CD14-positive monocyte (primary cell): Measurements from ENCODE around the gene PIM1. TPM values are rescaled to one million over a fixed set of nuclear protein-coding genes. Genes with fewer than 3 reads are reported as not detected.
"Not testable (repeated sequence)": the region's sequence is repeated elsewhere in the genome, so short reads cannot be mapped to it uniquely, and the experiment has no call there.

ENCODE experiments used
- DNase-seq, 3 donors: peaks; one replicate each; pipeline ENCODE4 v3.0.0-alpha.2; 2011 to 2022
- H2AFZ ChIP-seq: 2 replicates; pipeline ENCODE4 v1.6.0; 2012; ENCODE audit warnings: mild to moderate bottlenecking, low read depth, low read length, inconsistent platforms; ENCODE audit not compliant: insufficient read depth, poor library complexity, severe bottlenecking
- H3K27ac ChIP-seq, 2 donors: 1 replicate in 1 of 2; 2 replicates in 1 of 2; pipeline ENCODE4 v1.5.1; 2012 to 2013; ENCODE audit warnings: low read length in 2 of 2, control low read depth in 1 of 2, inconsistent platforms in 1 of 2, low read depth in 1 of 2, mild to moderate bottlenecking in 1 of 2
- H3K27me3 ChIP-seq, 2 donors: one replicate each; pipeline versions ENCODE4 v1.6.0 to v1.6.1; 2011 to 2013; ENCODE audit warnings: low read length in 2 of 2; ENCODE audit not compliant: control insufficient read depth in 2 of 2, insufficient read depth in 2 of 2
- H3K36me3 ChIP-seq, 2 donors: replicated peaks in 1 of 2; 1 replicate in 1 of 2; 2 replicates in 1 of 2; pipeline versions ENCODE4 v1.5.1 to v1.6.1; 2012 to 2013; ENCODE audit warnings: low read length in 2 of 2, control low read depth in 1 of 2, inconsistent platforms in 1 of 2, mild to moderate bottlenecking in 1 of 2; ENCODE audit not compliant: insufficient read depth in 2 of 2, control insufficient read depth in 1 of 2
- H3K4me1 ChIP-seq, 2 donors: 1 replicate in 1 of 2; 2 replicates in 1 of 2; pipeline versions ENCODE4 v1.5.1 to v1.6.1; 2012 to 2013; ENCODE audit warnings: low read length in 2 of 2, control low read depth in 1 of 2, inconsistent platforms in 1 of 2, mild to moderate bottlenecking in 1 of 2, moderate library complexity in 1 of 2; ENCODE audit not compliant: insufficient read depth in 2 of 2, control insufficient read depth in 1 of 2
- H3K4me2 ChIP-seq: replicated peaks from 2 replicates; pipeline ENCODE3; 2012; ENCODE audit warnings: low read length, moderate library complexity, mild to moderate bottlenecking; ENCODE audit not compliant: poor library complexity, severe bottlenecking; ENCODE audit errors: extremely low read depth
- H3K4me3 ChIP-seq, 3 experiments: fragments of 200-600 bp in 1 of 3; sonication (generic) in 1 of 3; replicated peaks in 1 of 3; 1 replicate in 2 of 3; 2 replicates in 1 of 3; pipeline ENCODE4 v1.5.1; 2011 to 2013; ENCODE audit warnings: low read length in 3 of 3, mild to moderate bottlenecking in 3 of 3, control low read depth in 2 of 3, low read depth in 2 of 3, inconsistent platforms in 1 of 3, moderate library complexity in 1 of 3
- H3K79me2 ChIP-seq: 2 replicates; pipeline ENCODE4 v1.6.0; 2012; ENCODE audit warnings: mild to moderate bottlenecking, control low read depth, inconsistent platforms, low read length, moderate library complexity; ENCODE audit not compliant: insufficient read depth
- H3K9ac ChIP-seq: 2 replicates; pipeline ENCODE4 v1.6.0; 2017; ENCODE audit warnings: low read length, mild to moderate bottlenecking; ENCODE audit not compliant: insufficient read depth, poor library complexity, severe bottlenecking
- H3K9me3 ChIP-seq, 2 donors: replicated peaks in 1 of 2; 1 replicate in 1 of 2; 2 replicates in 1 of 2; pipeline versions ENCODE4 v1.5.1 to v1.6.1; 2012 to 2013; ENCODE audit warnings: low read length in 2 of 2, control low read depth in 1 of 2; ENCODE audit not compliant: control insufficient read depth in 1 of 2, insufficient read depth in 1 of 2
- H4K20me1 ChIP-seq: 2 replicates; pipeline ENCODE4 v1.6.0; 2012; ENCODE audit warnings: mild to moderate bottlenecking, low read length, control low read depth, moderate library complexity; ENCODE audit not compliant: insufficient read depth
- H3K27ac Mint-ChIP-seq, 7 donors: one replicate each; pipeline ENCODE4 v1.8.0; 2020; ENCODE audit warnings: mild to moderate bottlenecking in 7 of 7, mixed read lengths in 7 of 7, moderate library complexity in 6 of 7, inconsistent platforms in 2 of 7
- H3K27me3 Mint-ChIP-seq, 3 donors: one replicate each; pipeline ENCODE4 v1.8.0; 2021 to 2022; ENCODE audit warnings: low read depth in 3 of 3, mild to moderate bottlenecking in 3 of 3, mixed read lengths in 3 of 3, moderate library complexity in 3 of 3, inconsistent platforms in 1 of 3
- H3K36me3 Mint-ChIP-seq, 2 donors: one replicate each; pipeline ENCODE4 v1.8.0; 2020; ENCODE audit warnings: mixed read lengths in 2 of 2, inconsistent platforms in 1 of 2, mild to moderate bottlenecking in 1 of 2
- H3K4me1 Mint-ChIP-seq: one replicate; pipeline ENCODE4 v1.8.0; 2020; ENCODE audit warnings: mild to moderate bottlenecking, mixed read lengths
- H3K4me3 Mint-ChIP-seq, 2 donors: one replicate each; pipeline ENCODE4 v1.8.0; 2020; ENCODE audit warnings: mild to moderate bottlenecking in 2 of 2, mixed read lengths in 2 of 2, moderate library complexity in 1 of 2
- H3K9me3 Mint-ChIP-seq, 7 donors: one replicate each; pipeline ENCODE4 v1.8.0; 2020 to 2022; ENCODE audit warnings: mixed read lengths in 7 of 7, mild to moderate bottlenecking in 6 of 7, moderate library complexity in 6 of 7, inconsistent platforms in 2 of 7
- WGBS: methylation state at CpG from one replicate; pipeline ENCODE4 v1.1.5; 2013; ENCODE audit warnings: missing lambda C conversion rate; ENCODE audit not compliant: insufficient coverage; 5-methylcytosine and 5-hydroxymethylcytosine counted together
- intact Hi-C, 2 donors: fragments of 100-400 bp; cut with micrococcal nuclease; formaldehyde crosslinking; loops; one replicate each; pipeline versions ENCODE4 v1.15.0 to v1.15.1; 2023
- polyA plus RNA-seq, 3 donors: library from polyadenylated mRNA; depleted of rRNA in 1 of 3; unstranded in 2 of 3; stranded (reverse) in 1 of 3; fragments of 300-500 nt in 2 of 3; fragments of >200 nt in 1 of 3; fragmentation: Illumina TruSeq in 2 of 3; gene quantifications; 1 replicate in 2 of 3; 2 replicates in 1 of 3; pipeline ENCODE4 v1.2.3, GENCODE V29; 2012 to 2021
- TF ChIP-seq, protein P1 (sequence below): fragments of 200-600 bp; IDR thresholded peaks from one replicate; pipeline ENCODE4 v1.8.0; 2022; ENCODE audit warnings: antibody characterized with exemption, mild to moderate bottlenecking

PIM1 gene
- polyA plus RNA-seq, 3 donors = 20.5 to 25.0 (median 24.4) TPM

DNA sequence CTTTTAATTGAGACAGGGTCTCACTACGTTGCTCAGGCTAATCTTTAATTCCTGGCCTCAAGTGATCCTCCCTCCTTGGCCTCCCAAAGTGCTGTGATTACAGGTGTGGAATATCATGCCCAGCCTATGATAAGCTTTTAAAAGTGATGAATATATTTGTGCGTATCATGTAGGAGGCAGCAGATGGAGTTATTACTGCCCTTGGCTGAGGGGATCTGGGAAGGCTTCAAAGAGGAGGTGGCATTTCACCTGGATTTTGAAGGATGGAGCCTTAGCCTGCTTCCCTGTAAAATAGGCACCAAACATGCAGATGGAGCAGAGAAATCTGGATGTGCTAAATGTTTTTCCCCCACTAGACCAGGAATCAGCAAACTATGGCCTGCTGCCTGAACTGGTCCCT, 10.1 kb downstream of the PIM1 start:
- H3K9me3 ChIP-seq = no peaks in the 10 kb centered on the region
- H3K36me3 Mint-ChIP-seq = peaks cover 7 to 8% of the 10 kb centered on the region in 2 donors
- H3K4me1 Mint-ChIP-seq = peaks cover 54% of the 10 kb centered on the region
- no peak for DNase-seq
- H3K27me3 ChIP-seq = no peaks in the 10 kb centered on the region
- intact Hi-C loops = no loop called here
- no peaks in the 10 kb centered on the region for H3K9me3 Mint-ChIP-seq
- peaks cover 10% of the 10 kb centered on the region for H4K20me1 ChIP-seq
- peaks cover 60 to 68% of the 10 kb centered on the region in 2 donors for H3K4me1 ChIP-seq
- WGBS = 100% methylated on average over 1 of the region's 2 CpGs
- H3K79me2 ChIP-seq = peaks cover 2% of the 10 kb centered on the region
- H3K9ac ChIP-seq = no peak overlapping the region
- no peak overlapping the region for H3K4me3 ChIP-seq
- TF ChIP-seq, protein P1, sequence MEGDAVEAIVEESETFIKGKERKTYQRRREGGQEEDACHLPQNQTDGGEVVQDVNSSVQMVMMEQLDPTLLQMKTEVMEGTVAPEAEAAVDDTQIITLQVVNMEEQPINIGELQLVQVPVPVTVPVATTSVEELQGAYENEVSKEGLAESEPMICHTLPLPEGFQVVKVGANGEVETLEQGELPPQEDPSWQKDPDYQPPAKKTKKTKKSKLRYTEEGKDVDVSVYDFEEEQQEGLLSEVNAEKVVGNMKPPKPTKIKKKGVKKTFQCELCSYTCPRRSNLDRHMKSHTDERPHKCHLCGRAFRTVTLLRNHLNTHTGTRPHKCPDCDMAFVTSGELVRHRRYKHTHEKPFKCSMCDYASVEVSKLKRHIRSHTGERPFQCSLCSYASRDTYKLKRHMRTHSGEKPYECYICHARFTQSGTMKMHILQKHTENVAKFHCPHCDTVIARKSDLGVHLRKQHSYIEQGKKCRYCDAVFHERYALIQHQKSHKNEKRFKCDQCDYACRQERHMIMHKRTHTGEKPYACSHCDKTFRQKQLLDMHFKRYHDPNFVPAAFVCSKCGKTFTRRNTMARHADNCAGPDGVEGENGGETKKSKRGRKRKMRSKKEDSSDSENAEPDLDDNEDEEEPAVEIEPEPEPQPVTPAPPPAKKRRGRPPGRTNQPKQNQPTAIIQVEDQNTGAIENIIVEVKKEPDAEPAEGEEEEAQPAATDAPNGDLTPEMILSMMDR = no peak
- peaks cover 5 to 6% of the 10 kb centered on the region in 2 donors for H3K36me3 ChIP-seq
- H2AFZ ChIP-seq = no peak overlapping the region
- H3K27me3 Mint-ChIP-seq = peaks cover 0 to 2% (median 0%) of the 10 kb centered on the region in 3 donors
- H3K27ac ChIP-seq = no peak overlapping the region
- H3K4me2 ChIP-seq = no peak overlapping the region
- no peak overlapping the region for H3K4me3 Mint-ChIP-seq
- peak overlapping the region in 1 of 7 donors; percentile 13 for H3K27ac Mint-ChIP-seq

DNA sequence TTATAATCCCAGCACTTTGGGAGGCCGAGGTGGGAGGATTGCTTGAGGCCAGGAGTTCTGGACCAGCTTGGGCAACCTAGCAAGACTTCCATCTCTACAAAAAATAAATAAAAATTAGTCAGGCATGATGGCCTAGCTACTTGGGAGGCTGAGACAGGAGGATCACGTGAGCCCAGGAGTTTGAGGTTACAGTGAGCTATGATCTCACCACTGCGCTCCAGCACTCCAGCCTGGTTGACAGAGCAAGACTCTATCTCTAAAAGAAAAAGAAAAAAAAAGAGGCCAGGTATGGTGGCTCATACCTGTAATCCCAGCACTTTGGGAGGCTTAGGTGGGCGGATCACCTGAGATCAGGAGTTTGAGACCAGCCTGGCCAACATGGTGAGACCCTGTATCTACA, 10.7 kb downstream of the PIM1 start:
- H3K4me3 ChIP-seq, H3K36me3 ChIP-seq, H3K9me3 ChIP-seq, H4K20me1 ChIP-seq, H3K27ac Mint-ChIP-seq, H3K27me3 ChIP-seq, H3K36me3 Mint-ChIP-seq, H2AFZ ChIP-seq, H3K79me2 ChIP-seq, intact Hi-C loops, H3K9ac ChIP-seq, H3K27me3 Mint-ChIP-seq, H3K9me3 Mint-ChIP-seq, H3K4me2 ChIP-seq, DNase-seq, H3K27ac ChIP-seq, H3K4me3 Mint-ChIP-seq: not testable (repeated sequence)
- peaks cover 60 to 68% of the 10 kb centered on the region in 2 donors for H3K4me1 ChIP-seq
- no CpG with 5 or more reads among the region's 4 CpGs for WGBS
- H3K4me1 Mint-ChIP-seq = peaks cover 53% of the 10 kb centered on the region
